GM19463 (cell line): ENCODE measurements around the gene PIK3R3.

Source experiments
- ATAC-seq: cut with Tn5 transposase; IDR thresholded peaks from one replicate; pipeline ENCODE4 v1.9.1; 2021; ENCODE audit warnings: mild to moderate bottlenecking, moderate library complexity; ENCODE audit not compliant: unreplicated experiment

The PIK3R3 gene

GRCh38 chr1:46158312-46159281, 26.2 kb upstream of the PIK3R3 start:
- peak; percentile 85 for ATAC-seq

- ATAC-seq, result no peak
Observed at GRCh38 chr1:46157916-46158311, 25.5 kb upstream of the PIK3R3 start.

- ATAC-seq, result no peak
Observed at GRCh38 chr1:46153732-46154131, 21.3 kb upstream of the PIK3R3 start.

- no peak for ATAC-seq
Observed at GRCh38 chr1:46153228-46153627, 20.8 kb upstream of the PIK3R3 start.

- no peak for ATAC-seq
Observed at GRCh38 chr1:46152016-46152415, 19.6 kb upstream of the PIK3R3 start.

- ATAC-seq, result no peak
Observed at GRCh38 chr1:46150085-46150484, 17.7 kb upstream of the PIK3R3 start.

GRCh38 chr1:46148318-46148717, 15.9 kb upstream of the PIK3R3 start:
- ATAC-seq, result no peak

- ATAC-seq, result no peak
Observed at GRCh38 chr1:46137916-46138315, 5.5 kb upstream of the PIK3R3 start.

- no peak for ATAC-seq
Observed at GRCh38 chr1:46136711-46137110, 4.3 kb upstream of the PIK3R3 start.

GRCh38 chr1:46134660-46135331, 2.4 kb upstream of the PIK3R3 start:
- no peak for ATAC-seq

- ATAC-seq, result no peak
Observed at GRCh38 chr1:46133781-46134350, 1.4 kb upstream of the PIK3R3 start.

GRCh38 chr1:46133181-46133658, 791 bp upstream of the PIK3R3 start:
- ATAC-seq, result peak; percentile 45

- no peak for ATAC-seq
Observed at GRCh38 chr1:46131712-46132528, 509 bp downstream of the PIK3R3 start.

- no peak for ATAC-seq
Observed at GRCh38 chr1:46131093-46131492, 1.3 kb downstream of the PIK3R3 start.

- ATAC-seq, result no peak
Observed at GRCh38 chr1:46130606-46131005, 1.8 kb downstream of the PIK3R3 start.

- no peak for ATAC-seq
Observed at GRCh38 chr1:46130121-46130520, 2.3 kb downstream of the PIK3R3 start.

GRCh38 chr1:46128344-46128743, 4.1 kb downstream of the PIK3R3 start:
- no peak for ATAC-seq

GRCh38 chr1:46118856-46119255, 13.6 kb downstream of the PIK3R3 start:
- no peak for ATAC-seq

GRCh38 chr1:46117810-46118494, 14.5 kb downstream of the PIK3R3 start:
- no peak for ATAC-seq

- no peak for ATAC-seq
Observed at GRCh38 chr1:46114925-46115603, 17.4 kb downstream of the PIK3R3 start.
